HEK293 (cell line): ENCODE measurements around the gene RHOU.

Experiments used
- CTCF ChIA-PET: fragments of 350-600 bp; formaldehyde crosslinking; extraction: SDS; loops from one replicate; lab custom pipeline; 2021; ENCODE audit warnings: antibody characterized with exemption; lab: Yijun Ruan, JAX
- POLR2A ChIA-PET: fragments of 300-600 bp; formaldehyde crosslinking; extraction: SDS; loops from one replicate; lab custom pipeline; 2020; ENCODE audit warnings: antibody characterized with exemption, inconsistent platforms; lab: Yijun Ruan, JAX
- H3K27ac ChIP-seq: fragments of 200-500 bp; sonication (Bioruptor generic); 2 replicates; pipeline ENCODE4 v1.5.1; 2014; ENCODE audit warnings: low read depth, low read length, control low read depth, inconsistent platforms; ENCODE audit errors: extremely low read depth
- H3K36me3 ChIP-seq, 2 experiments: fragments of 200-500 bp in 1 of 2; sonication (Bioruptor generic) in 1 of 2; 1 replicate in 1 of 2; 2 replicates in 1 of 2; pipeline ENCODE4 v1.5.1; 2014 to 2017; ENCODE audit warnings: inconsistent platforms in 2 of 2, low read length in 2 of 2; ENCODE audit not compliant: control insufficient read depth in 2 of 2, insufficient read depth in 1 of 2
- H3K4me1 ChIP-seq: fragments of 200-500 bp; sonication (Bioruptor generic); 2 replicates; pipeline ENCODE4 v1.5.1; 2014; ENCODE audit warnings: mild to moderate bottlenecking, low read length, inconsistent platforms; ENCODE audit not compliant: control insufficient read depth, insufficient read depth
- H3K4me3 ChIP-seq: 2 replicates; pipeline ENCODE4 v1.5.1; 2011; ENCODE audit warnings: low read depth, mild to moderate bottlenecking, control low read depth, low read length, moderate library complexity
- H3K9me3 ChIP-seq: fragments of 200-500 bp; sonication (Bioruptor generic); 2 replicates; pipeline ENCODE4 v1.5.1; 2014; ENCODE audit warnings: low read depth, low read length, inconsistent platforms; ENCODE audit not compliant: control insufficient read depth, insufficient read depth
- FEZF1 ChIP-seq: fragments of 450-650 bp; formaldehyde crosslinking; IDR thresholded peaks from 2 replicates; pipeline ENCODE4 v1.5.1; 2016; ENCODE audit warnings: missing biosample characterization, missing genetic modification characterization
- GLI4 ChIP-seq: fragments of 450-650 bp; formaldehyde crosslinking; IDR thresholded peaks from 2 replicates; pipeline ENCODE4 v1.5.1; 2016; ENCODE audit warnings: missing biosample characterization, missing genetic modification characterization
- PRDM6 ChIP-seq: fragments of 450-650 bp; formaldehyde crosslinking; IDR thresholded peaks from 2 replicates; pipeline ENCODE4 v1.5.1; 2017; ENCODE audit warnings: missing biosample characterization, missing genetic modification characterization
- SP2 ChIP-seq: fragments of 450-650 bp; formaldehyde crosslinking; IDR thresholded peaks from 2 replicates; pipeline ENCODE4 v1.5.1; 2016; ENCODE audit warnings: missing biosample characterization, missing genetic modification characterization
- ZBTB21 ChIP-seq: fragments of 450-650 bp; formaldehyde crosslinking; IDR thresholded peaks from 2 replicates; pipeline ENCODE4 v1.5.1; 2017; ENCODE audit warnings: missing biosample characterization, missing genetic modification characterization
- ZBTB48 ChIP-seq: fragments of 450-650 bp; formaldehyde crosslinking; IDR thresholded peaks from 2 replicates; pipeline ENCODE4 v1.5.1; 2016; ENCODE audit warnings: missing biosample characterization, missing genetic modification characterization
- ZFP69B ChIP-seq: fragments of 450-650 bp; formaldehyde crosslinking; IDR thresholded peaks from 2 replicates; pipeline ENCODE4 v1.5.1; 2016; ENCODE audit warnings: missing biosample characterization, missing genetic modification characterization
- ZNF133 ChIP-seq: fragments of 450-650 bp; formaldehyde crosslinking; IDR thresholded peaks from 2 replicates; pipeline ENCODE4 v1.5.1; 2016; ENCODE audit warnings: missing biosample characterization, missing genetic modification characterization
- ZNF473 ChIP-seq: fragments of 450-650 bp; formaldehyde crosslinking; IDR thresholded peaks from 2 replicates; pipeline ENCODE4 v1.5.1; 2017; ENCODE audit warnings: missing biosample characterization, missing genetic modification characterization
- ZNF558 ChIP-seq: fragments of 450-650 bp; formaldehyde crosslinking; IDR thresholded peaks from 2 replicates; pipeline ENCODE4 v1.5.1; 2016; ENCODE audit warnings: missing biosample characterization, missing genetic modification characterization
- ZNF600 ChIP-seq: fragments of 450-650 bp; formaldehyde crosslinking; IDR thresholded peaks from 2 replicates; pipeline ENCODE4 v1.5.1; 2016; ENCODE audit warnings: missing biosample characterization, missing genetic modification characterization
- TF ChIP-seq, protein P1 (sequence below): fragments of 450-650 bp; formaldehyde crosslinking; IDR thresholded peaks from 2 replicates; pipeline ENCODE4 v1.5.1; 2016; ENCODE audit warnings: missing biosample characterization, missing genetic modification characterization
- TF ChIP-seq, protein P2 (sequence below): fragments of 450-650 bp; formaldehyde crosslinking; IDR thresholded peaks from 2 replicates; pipeline ENCODE4 v1.5.1; 2016; ENCODE audit warnings: missing biosample characterization, missing genetic modification characterization
- TF ChIP-seq, protein P3 (sequence below): fragments of 450-650 bp; formaldehyde crosslinking; IDR thresholded peaks from 2 replicates; pipeline ENCODE4 v1.5.1; 2017; ENCODE audit warnings: missing biosample characterization, mild to moderate bottlenecking, missing genetic modification characterization, moderate library complexity

RHOU gene

DNA sequence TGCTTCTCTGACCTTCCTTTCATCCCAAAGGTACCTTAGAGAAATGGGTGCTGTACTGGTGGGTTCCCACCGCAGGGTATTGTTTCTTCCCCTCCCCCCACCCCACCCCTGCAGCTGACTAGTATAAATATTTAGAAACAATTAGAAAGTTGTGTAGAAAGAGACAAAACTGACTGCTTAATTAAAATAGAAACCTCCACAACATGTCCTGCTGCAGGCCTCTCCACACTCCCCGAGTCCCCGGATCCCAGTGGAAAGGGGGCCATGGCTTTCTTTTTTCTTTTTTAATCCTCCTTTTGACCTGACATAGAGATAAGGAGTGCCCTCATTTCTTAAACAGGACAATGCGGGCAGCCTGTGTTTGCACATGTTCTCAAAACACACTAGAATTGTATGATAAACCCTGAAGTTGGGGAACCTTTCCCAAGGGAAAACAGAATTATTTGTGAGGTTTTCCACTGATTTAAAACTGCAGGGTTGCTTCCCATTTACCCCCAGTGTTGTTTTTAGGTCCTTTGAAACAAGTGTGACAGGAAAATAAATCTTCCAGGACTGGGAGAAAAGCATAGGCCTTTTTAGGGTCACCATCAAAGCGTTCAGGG is 1.7 kb downstream of the RHOU start:
- ChIA-PET CTCF (interaction anchor here (0.7 to 4.1 kb wide), 11 partner anchors 11 to 822 kb away, joined by 3 to 50 read pairs (median 4); partner anchors contain the start of gene ABCB10), POLR2A (interaction anchor here (1.7 kb wide), 2 partner anchors 485 to 491 kb away, joined by 5 to 7 read pairs; no protein-coding TSS in a partner anchor)
- no peaks in the 10 kb centered on the region for H3K9me3 ChIP-seq
- peak overlapping the region; percentile 84 for H3K4me3 ChIP-seq
- peaks cover 22 to 38% of the 10 kb centered on the region in 2 experiments for H3K36me3 ChIP-seq
- peaks cover 16% of the 10 kb centered on the region for H3K4me1 ChIP-seq
- TF ChIP-seq FEZF1 = peak; percentile 38; the same call in 1 of the 2 replicates
- no peak for TF ChIP-seq GLI4 (tag by site-specific recombination)
- TF ChIP-seq SP2 (tag by site-specific recombination) = no peak
- no peak for TF ChIP-seq ZNF600 (tag by site-specific recombination)
- 0 out of 2 replicates have a peak, but pooled peaks have one; percentile 13 for TF ChIP-seq PRDM6
- TF ChIP-seq, protein P1, sequence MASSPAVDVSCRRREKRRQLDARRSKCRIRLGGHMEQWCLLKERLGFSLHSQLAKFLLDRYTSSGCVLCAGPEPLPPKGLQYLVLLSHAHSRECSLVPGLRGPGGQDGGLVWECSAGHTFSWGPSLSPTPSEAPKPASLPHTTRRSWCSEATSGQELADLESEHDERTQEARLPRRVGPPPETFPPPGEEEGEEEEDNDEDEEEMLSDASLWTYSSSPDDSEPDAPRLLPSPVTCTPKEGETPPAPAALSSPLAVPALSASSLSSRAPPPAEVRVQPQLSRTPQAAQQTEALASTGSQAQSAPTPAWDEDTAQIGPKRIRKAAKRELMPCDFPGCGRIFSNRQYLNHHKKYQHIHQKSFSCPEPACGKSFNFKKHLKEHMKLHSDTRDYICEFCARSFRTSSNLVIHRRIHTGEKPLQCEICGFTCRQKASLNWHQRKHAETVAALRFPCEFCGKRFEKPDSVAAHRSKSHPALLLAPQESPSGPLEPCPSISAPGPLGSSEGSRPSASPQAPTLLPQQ (tag by site-specific recombination) = peak; percentile 91
- no peak for TF ChIP-seq ZNF558 (tag by site-specific recombination)
- no peak for TF ChIP-seq ZBTB21 (tag by site-specific recombination)
- peak; percentile 78 for TF ChIP-seq ZFP69B
- TF ChIP-seq, protein P2, sequence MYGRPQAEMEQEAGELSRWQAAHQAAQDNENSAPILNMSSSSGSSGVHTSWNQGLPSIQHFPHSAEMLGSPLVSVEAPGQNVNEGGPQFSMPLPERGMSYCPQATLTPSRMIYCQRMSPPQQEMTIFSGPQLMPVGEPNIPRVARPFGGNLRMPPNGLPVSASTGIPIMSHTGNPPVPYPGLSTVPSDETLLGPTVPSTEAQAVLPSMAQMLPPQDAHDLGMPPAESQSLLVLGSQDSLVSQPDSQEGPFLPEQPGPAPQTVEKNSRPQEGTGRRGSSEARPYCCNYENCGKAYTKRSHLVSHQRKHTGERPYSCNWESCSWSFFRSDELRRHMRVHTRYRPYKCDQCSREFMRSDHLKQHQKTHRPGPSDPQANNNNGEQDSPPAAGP (tag by site-specific recombination) = no peak
- TF ChIP-seq ZBTB48 (tag by site-specific recombination) = peak; percentile 80
- no peak for TF ChIP-seq ZNF473 (tag by site-specific recombination)
- peak overlapping the region; percentile 97 for H3K27ac ChIP-seq

DNA sequence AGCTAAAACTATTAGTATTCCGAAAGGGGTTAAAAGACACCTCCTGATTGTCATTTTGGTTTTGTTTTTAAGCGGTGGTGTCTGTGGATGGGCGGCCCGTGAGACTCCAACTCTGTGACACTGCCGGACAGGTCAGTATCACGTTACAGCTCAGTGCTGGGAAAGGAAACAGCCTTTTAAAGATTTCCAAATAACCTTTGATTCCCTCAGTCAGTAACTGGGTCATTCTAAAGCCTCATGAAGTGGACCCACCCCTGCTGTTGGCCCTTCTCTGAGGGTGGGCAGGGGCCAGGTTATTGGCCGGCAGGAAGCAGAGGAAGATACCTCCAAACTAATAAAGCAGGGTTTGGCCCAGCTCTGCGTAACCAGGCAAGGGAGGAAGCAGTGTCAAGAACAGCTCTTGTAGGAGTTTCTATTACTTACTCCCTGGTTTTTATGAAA is 2.3 kb downstream of the RHOU start:
- peaks cover 22 to 45% of the 10 kb centered on the region in 2 experiments for H3K36me3 ChIP-seq
- peaks cover 16% of the 10 kb centered on the region for H3K4me1 ChIP-seq
- no peak overlapping the region for H3K4me3 ChIP-seq
- no peak overlapping the region for H3K27ac ChIP-seq
- CTCF ChIA-PET = interaction anchor here (0.7 to 3.6 kb wide), 4 partner anchors 73 to 517 kb away, joined by 4 to 15 read pairs (median 6); no protein-coding TSS in a partner anchor
- no peaks in the 10 kb centered on the region for H3K9me3 ChIP-seq
- TF ChIP-seq ZNF133 (tag by site-specific recombination) = no peak
- TF ChIP-seq, all 188 proteins: peak for 0
- POLR2A ChIA-PET = interaction anchor here (1.1 kb wide), 1 partner anchor 23 kb away, joined by 3 read pairs; no protein-coding TSS in a partner anchor

GRCh38 chr1:228739826-228740225 is 4.5 kb downstream of the RHOU start:
- Histone ChIP-seq H3K36me3 (peaks cover 37 to 67% of the 10 kb centered on the region in 2 experiments), H3K27ac (no peak overlapping the region), H3K4me3 (no peak overlapping the region), H3K9me3 (no peaks in the 10 kb centered on the region), H3K4me1 (peaks cover 14% of the 10 kb centered on the region)
- TF ChIP-seq, protein P3, sequence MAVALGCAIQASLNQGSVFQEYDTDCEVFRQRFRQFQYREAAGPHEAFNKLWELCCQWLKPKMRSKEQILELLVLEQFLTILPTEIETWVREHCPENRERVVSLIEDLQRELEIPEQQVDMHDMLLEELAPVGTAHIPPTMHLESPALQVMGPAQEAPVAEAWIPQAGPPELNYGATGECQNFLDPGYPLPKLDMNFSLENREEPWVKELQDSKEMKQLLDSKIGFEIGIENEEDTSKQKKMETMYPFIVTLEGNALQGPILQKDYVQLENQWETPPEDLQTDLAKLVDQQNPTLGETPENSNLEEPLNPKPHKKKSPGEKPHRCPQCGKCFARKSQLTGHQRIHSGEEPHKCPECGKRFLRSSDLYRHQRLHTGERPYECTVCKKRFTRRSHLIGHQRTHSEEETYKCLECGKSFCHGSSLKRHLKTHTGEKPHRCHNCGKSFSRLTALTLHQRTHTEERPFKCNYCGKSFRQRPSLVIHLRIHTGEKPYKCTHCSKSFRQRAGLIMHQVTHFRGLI (tag by site-specific recombination) = peak; percentile 94
- TF ChIP-seq ZNF600 (tag by site-specific recombination) = no peak
- CTCF ChIA-PET = interaction anchor here (0.6 to 3.6 kb wide), 5 partner anchors 25 to 515 kb away, joined by 3 to 15 read pairs (median 4); no protein-coding TSS in a partner anchor
- POLR2A ChIA-PET = no interaction called here
